Glutamatergic neuron (in vitro differentiated cells): ENCODE measurements around the gene ASB6. TPM values are rescaled to one million over a fixed set of nuclear protein-coding genes. Genes with fewer than 3 reads are reported as not detected.
A peak's percentile ranks its signal among the peaks of the same experiment; 100 is the strongest.

Source experiments
- DNase-seq: peaks from one replicate; pipeline ENCODE4 v3.0.0; 2022
- H3K27ac Mint-ChIP-seq: one replicate; pipeline ENCODE4 v1.8.0; 2020; ENCODE audit warnings: mild to moderate bottlenecking, mixed read lengths, inconsistent platforms; ENCODE audit not compliant: unreplicated experiment
- H3K27me3 Mint-ChIP-seq: one replicate; pipeline ENCODE4 v1.8.0; 2020; ENCODE audit warnings: mild to moderate bottlenecking, moderate library complexity, mixed read lengths, inconsistent platforms; ENCODE audit not compliant: unreplicated experiment
- H3K36me3 Mint-ChIP-seq: one replicate; pipeline ENCODE4 v1.8.0; 2020; ENCODE audit warnings: mild to moderate bottlenecking, mixed read lengths, inconsistent platforms; ENCODE audit not compliant: unreplicated experiment
- H3K4me1 Mint-ChIP-seq: one replicate; pipeline ENCODE4 v1.8.0; 2020; ENCODE audit warnings: mild to moderate bottlenecking, low read depth, mixed read lengths, inconsistent platforms; ENCODE audit not compliant: unreplicated experiment
- H3K4me3 Mint-ChIP-seq: one replicate; pipeline ENCODE4 v1.8.0; 2020; ENCODE audit warnings: mild to moderate bottlenecking, mixed read lengths, inconsistent platforms; ENCODE audit not compliant: unreplicated experiment
- H3K9me3 Mint-ChIP-seq: one replicate; pipeline ENCODE4 v1.8.0; 2020; ENCODE audit warnings: mild to moderate bottlenecking, moderate library complexity, mixed read lengths, inconsistent platforms; ENCODE audit not compliant: unreplicated experiment
- total RNA-seq: library from RNA; stranded (reverse); fragmentation: NEBNext Ultra II Directional; extraction: Animal tissue kit (Norgen Biotek cat#: 25700); gene quantifications from one replicate; pipeline ENCODE4 v1.2.1, GENCODE V29; 2021; ENCODE audit not compliant: unreplicated experiment
- TF ChIP-seq, protein P1 (sequence below): fragments of 200-600 bp; sonication (generic); IDR thresholded peaks from one replicate; pipeline ENCODE4 v1.5.0; 2021; ENCODE audit not compliant: partially characterized antibody, unreplicated experiment

The ASB6 gene
- total RNA-seq, 1 donor from 2014 or later = 25.4 TPM

GRCh38 chr9:129610473-129611306, 31.3 kb downstream of the ASB6 start:
- TF ChIP-seq, protein P1, sequence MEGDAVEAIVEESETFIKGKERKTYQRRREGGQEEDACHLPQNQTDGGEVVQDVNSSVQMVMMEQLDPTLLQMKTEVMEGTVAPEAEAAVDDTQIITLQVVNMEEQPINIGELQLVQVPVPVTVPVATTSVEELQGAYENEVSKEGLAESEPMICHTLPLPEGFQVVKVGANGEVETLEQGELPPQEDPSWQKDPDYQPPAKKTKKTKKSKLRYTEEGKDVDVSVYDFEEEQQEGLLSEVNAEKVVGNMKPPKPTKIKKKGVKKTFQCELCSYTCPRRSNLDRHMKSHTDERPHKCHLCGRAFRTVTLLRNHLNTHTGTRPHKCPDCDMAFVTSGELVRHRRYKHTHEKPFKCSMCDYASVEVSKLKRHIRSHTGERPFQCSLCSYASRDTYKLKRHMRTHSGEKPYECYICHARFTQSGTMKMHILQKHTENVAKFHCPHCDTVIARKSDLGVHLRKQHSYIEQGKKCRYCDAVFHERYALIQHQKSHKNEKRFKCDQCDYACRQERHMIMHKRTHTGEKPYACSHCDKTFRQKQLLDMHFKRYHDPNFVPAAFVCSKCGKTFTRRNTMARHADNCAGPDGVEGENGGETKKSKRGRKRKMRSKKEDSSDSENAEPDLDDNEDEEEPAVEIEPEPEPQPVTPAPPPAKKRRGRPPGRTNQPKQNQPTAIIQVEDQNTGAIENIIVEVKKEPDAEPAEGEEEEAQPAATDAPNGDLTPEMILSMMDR = peak; percentile 95
- Mint-ChIP-seq H3K4me1 (peaks cover 22% of the 10 kb centered on the region), H3K4me3 (peak overlapping the region; percentile 73), H3K9me3 (peaks cover 10% of the 10 kb centered on the region), H3K27me3 (peaks cover 20% of the 10 kb centered on the region), H3K36me3 (no peaks in the 10 kb centered on the region), H3K27ac (peak overlapping the region; percentile 72)
- peak; percentile 90 for DNase-seq

GRCh38 chr9:129610213-129610472, 31.8 kb downstream of the ASB6 start:
- Mint-ChIP-seq H3K4me3 (peak overlapping the region; percentile 34), H3K27ac (no peak overlapping the region), H3K36me3 (no peaks in the 10 kb centered on the region), H3K4me1 (peaks cover 22% of the 10 kb centered on the region), H3K9me3 (peaks cover 10% of the 10 kb centered on the region), H3K27me3 (peaks cover 19% of the 10 kb centered on the region)
- DNase-seq = no peak
- TF ChIP-seq, protein P1 = no peak

- Mint-ChIP-seq H3K36me3 (no peaks in the 10 kb centered on the region), H3K27me3 (peaks cover 22% of the 10 kb centered on the region), H3K4me3 (peak overlapping the region; percentile 82), H3K4me1 (peaks cover 23% of the 10 kb centered on the region), H3K9me3 (peaks cover 10% of the 10 kb centered on the region), H3K27ac (peak overlapping the region; percentile 96)
- TF ChIP-seq, protein P1 = no peak
- peak; percentile 55 for DNase-seq
These were observed 32.3 kb downstream of the ASB6 start for GRCh38 chr9:129609486-129610212.

DNA sequence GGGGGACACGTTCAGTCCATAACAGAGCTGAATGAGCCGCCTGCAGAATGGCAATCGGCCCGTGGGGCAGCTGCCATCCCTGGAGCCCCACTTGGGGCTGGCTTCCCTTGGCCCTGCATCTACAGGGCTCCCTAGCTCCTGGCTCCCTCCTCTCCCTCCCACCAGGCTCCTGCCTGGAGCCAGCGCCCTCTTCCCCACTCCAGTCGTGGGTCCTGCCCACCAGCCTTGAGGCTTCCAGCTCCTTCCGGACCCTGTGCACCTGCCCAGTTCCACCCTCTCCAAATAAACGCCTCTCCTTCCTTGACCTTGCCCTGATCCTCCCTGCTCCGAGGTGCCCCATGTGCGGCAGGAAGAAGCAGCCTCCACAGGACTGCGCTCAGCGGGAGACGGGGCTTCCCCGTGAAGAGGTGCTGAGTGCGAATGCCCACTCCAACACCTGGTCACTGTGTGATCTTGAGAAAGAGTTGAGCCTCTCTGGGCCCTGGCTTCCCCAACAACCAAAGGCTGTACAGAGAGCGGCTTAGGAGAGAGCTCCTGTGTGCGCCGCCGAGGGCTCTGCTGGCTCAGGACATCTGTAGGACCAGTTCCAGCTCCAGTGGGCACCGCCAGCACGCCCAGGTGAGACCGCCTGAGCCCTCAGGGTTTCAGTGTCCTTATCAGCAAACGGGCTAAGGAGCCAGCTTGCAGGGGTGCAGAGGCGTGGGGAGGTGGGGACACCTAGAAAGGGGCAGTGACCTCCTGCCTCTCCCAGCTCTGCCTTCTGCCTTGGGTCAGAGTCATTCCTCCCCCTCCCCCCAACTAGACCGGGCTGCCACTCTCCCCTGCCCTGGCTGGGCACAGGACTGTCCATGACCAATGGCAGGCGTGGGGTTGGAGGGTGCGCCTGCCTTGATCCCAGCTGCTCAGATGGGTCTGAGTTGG, 33.1 kb downstream of the ASB6 start:
- H3K27me3 Mint-ChIP-seq = peaks cover 23% of the 10 kb centered on the region
- H3K4me3 Mint-ChIP-seq = peak overlapping the region; percentile 55
- H3K36me3 Mint-ChIP-seq = no peaks in the 10 kb centered on the region
- H3K4me1 Mint-ChIP-seq = peaks cover 24% of the 10 kb centered on the region
- H3K9me3 Mint-ChIP-seq = peaks cover 10% of the 10 kb centered on the region
- peak overlapping the region; percentile 86 for H3K27ac Mint-ChIP-seq
- TF ChIP-seq, protein P1 = no peak
- no peak for DNase-seq
